ENCODE results near the gene GPANK1.

The GPANK1 gene

GRCh38 chr6:31691564-31692108 lies 26.8 kb upstream of the GPANK1 start:
- H3K4me3 ChIP-seq (ENCODE audit: insufficient read depth, low read length, poor library complexity, severe bottlenecking): no peak overlapping the region
- no peak overlapping the region for H3K4me2 ChIP-seq (ENCODE audit: low read depth, low read length, poor library complexity, severe bottlenecking)
- no peaks in the 10 kb centered on the region for H3K27me3 ChIP-seq (ENCODE audit: low read length)
- H4K20me1 ChIP-seq (ENCODE audit: low read depth, low read length): no peaks in the 10 kb centered on the region
- no peaks in the 10 kb centered on the region for H3K9me2 ChIP-seq (replicated peaks; ENCODE audit: insufficient read depth, low read length)
- no peak overlapping the region for H2AFZ ChIP-seq (ENCODE audit: low read depth, low read length, severe bottlenecking)
- H3K36me3 ChIP-seq (ENCODE audit: low read length): peaks cover 5% of the 10 kb centered on the region; the same call in 1 of the 2 replicates
- no peaks in the 10 kb centered on the region for H3K9me3 ChIP-seq (ENCODE audit: insufficient read depth, low read length)
- H3K9ac ChIP-seq (ENCODE audit: low read length): no peak overlapping the region
- no peaks in the 10 kb centered on the region for H3K79me2 ChIP-seq (ENCODE audit: insufficient read depth, low read length)
- H3K27ac ChIP-seq (ENCODE audit: low read depth, low read length): no peak overlapping the region
- H3F3A ChIP-seq (ENCODE audit: insufficient read depth): no peaks in the 10 kb centered on the region
- TF ChIP-seq, protein P1, sequence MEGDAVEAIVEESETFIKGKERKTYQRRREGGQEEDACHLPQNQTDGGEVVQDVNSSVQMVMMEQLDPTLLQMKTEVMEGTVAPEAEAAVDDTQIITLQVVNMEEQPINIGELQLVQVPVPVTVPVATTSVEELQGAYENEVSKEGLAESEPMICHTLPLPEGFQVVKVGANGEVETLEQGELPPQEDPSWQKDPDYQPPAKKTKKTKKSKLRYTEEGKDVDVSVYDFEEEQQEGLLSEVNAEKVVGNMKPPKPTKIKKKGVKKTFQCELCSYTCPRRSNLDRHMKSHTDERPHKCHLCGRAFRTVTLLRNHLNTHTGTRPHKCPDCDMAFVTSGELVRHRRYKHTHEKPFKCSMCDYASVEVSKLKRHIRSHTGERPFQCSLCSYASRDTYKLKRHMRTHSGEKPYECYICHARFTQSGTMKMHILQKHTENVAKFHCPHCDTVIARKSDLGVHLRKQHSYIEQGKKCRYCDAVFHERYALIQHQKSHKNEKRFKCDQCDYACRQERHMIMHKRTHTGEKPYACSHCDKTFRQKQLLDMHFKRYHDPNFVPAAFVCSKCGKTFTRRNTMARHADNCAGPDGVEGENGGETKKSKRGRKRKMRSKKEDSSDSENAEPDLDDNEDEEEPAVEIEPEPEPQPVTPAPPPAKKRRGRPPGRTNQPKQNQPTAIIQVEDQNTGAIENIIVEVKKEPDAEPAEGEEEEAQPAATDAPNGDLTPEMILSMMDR (IDR thresholded peaks at IDR 0.05; ENCODE audit: insufficient read depth, low read length, poor library complexity, severe bottlenecking): no peak
- no peak for TF ChIP-seq EZH2phosphoT487 (conservative IDR thresholded peaks at IDR 0.05; ENCODE audit: low read length)

DNA sequence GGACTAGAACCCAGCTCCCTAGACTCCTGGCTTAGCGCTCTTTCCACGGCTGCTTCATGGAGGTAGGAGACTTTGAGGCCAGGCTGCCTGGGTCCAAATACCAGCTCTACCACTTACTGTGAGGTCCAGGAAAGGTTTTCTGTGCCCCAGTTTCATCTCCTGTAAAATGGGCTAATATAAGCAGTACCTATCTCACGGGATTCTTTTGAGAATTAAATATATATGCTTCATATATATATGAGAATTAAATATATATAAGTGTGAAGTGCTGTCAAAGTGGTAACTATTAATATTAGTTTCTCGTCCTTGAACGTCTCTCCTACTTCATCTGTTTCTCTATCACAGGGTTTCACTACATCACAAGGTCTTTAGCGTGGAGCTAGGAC lies 26.3 kb upstream of the GPANK1 start:
- H3K4me3 ChIP-seq (ENCODE audit: insufficient read depth, low read length, poor library complexity, severe bottlenecking): no peak overlapping the region
- H3K9me2 ChIP-seq (replicated peaks; ENCODE audit: insufficient read depth, low read length): no peaks in the 10 kb centered on the region
- H4K20me1 ChIP-seq (ENCODE audit: low read depth, low read length): no peaks in the 10 kb centered on the region
- H3K79me2 ChIP-seq (ENCODE audit: insufficient read depth, low read length): no peaks in the 10 kb centered on the region
- H3K4me2 ChIP-seq (ENCODE audit: low read depth, low read length, poor library complexity, severe bottlenecking): no peak overlapping the region
- no peak overlapping the region for H3K27ac ChIP-seq (ENCODE audit: low read depth, low read length)
- no peak for TF ChIP-seq EZH2phosphoT487 (conservative IDR thresholded peaks at IDR 0.05; ENCODE audit: low read length)
- TF ChIP-seq, protein P1 (IDR thresholded peaks at IDR 0.05; ENCODE audit: insufficient read depth, low read length, poor library complexity, severe bottlenecking): no peak
- no peak overlapping the region for H2AFZ ChIP-seq (ENCODE audit: low read depth, low read length, severe bottlenecking)
- H3F3A ChIP-seq (ENCODE audit: insufficient read depth): no peaks in the 10 kb centered on the region
- no peaks in the 10 kb centered on the region for H3K9me3 ChIP-seq (ENCODE audit: insufficient read depth, low read length)
- H3K36me3 ChIP-seq (ENCODE audit: low read length): peaks cover 5% of the 10 kb centered on the region; the same call in 1 of the 2 replicates
- H3K27me3 ChIP-seq (ENCODE audit: low read length): no peaks in the 10 kb centered on the region
- H3K9ac ChIP-seq (ENCODE audit: low read length): no peak overlapping the region

- Histone ChIP-seq H3K4me3 (ENCODE audit: insufficient read depth, low read length, poor library complexity, severe bottlenecking) (no peak overlapping the region), H3K27ac (ENCODE audit: low read depth, low read length) (no peak overlapping the region), H3K9ac (ENCODE audit: low read length) (no peak overlapping the region), H3K36me3 (ENCODE audit: low read length) (peaks cover 5% of the 10 kb centered on the region; the same call in 1 of the 2 replicates), H4K20me1 (ENCODE audit: low read depth, low read length) (no peaks in the 10 kb centered on the region), H3F3A (ENCODE audit: insufficient read depth) (no peaks in the 10 kb centered on the region), H3K9me2 (replicated peaks; ENCODE audit: insufficient read depth, low read length) (no peaks in the 10 kb centered on the region), H3K27me3 (ENCODE audit: low read length) (no peaks in the 10 kb centered on the region), H2AFZ (ENCODE audit: low read depth, low read length, severe bottlenecking) (no peak overlapping the region), H3K4me2 (ENCODE audit: low read depth, low read length, poor library complexity, severe bottlenecking) (no peak overlapping the region), H3K79me2 (ENCODE audit: insufficient read depth, low read length) (no peaks in the 10 kb centered on the region), H3K9me3 (ENCODE audit: insufficient read depth, low read length) (no peaks in the 10 kb centered on the region)
- no peak for TF ChIP-seq EZH2phosphoT487 (conservative IDR thresholded peaks at IDR 0.05; ENCODE audit: low read length)
- TF ChIP-seq, protein P1 (IDR thresholded peaks at IDR 0.05; ENCODE audit: insufficient read depth, low read length, poor library complexity, severe bottlenecking): no peak
Measured at GRCh38 chr6:31690231-31691077, 25.7 kb upstream of the GPANK1 start.
